PC-9 (cell line): ENCODE measurements around the gene FRMD4B. TPM values are rescaled to one million over a fixed set of nuclear protein-coding genes. Genes with fewer than 3 reads are reported as not detected.

ENCODE experiments used
- BruUV-seq: library from RNA; stranded (reverse); fragments of 400-500 nt; replicated peaks from 2 replicates; lab custom pipeline; 2021; lab: Mats Ljungman, UMichigan
- CTCF ChIA-PET: fragments of 300-600 bp; sonication (Branson Sonifier 250); formaldehyde crosslinking; loops from one replicate; lab custom pipeline; 2022; ENCODE audit warnings: antibody characterized with exemption; lab: Charles Lee
- POLR2A ChIA-PET: fragments of 300-600 bp; sonication (Branson Sonifier 250); formaldehyde crosslinking; loops from one replicate; lab custom pipeline; 2022; ENCODE audit warnings: antibody characterized with exemption; ENCODE audit not compliant: unreplicated experiment; lab: Charles Lee
- DNase-seq, 2 experiments: peaks; one replicate each; pipeline versions ENCODE4 v3.0.0 to v3.0.0-alpha.2; 2015 to 2022; ENCODE audit warnings: mixed read lengths in 1 of 2
- H2AFZ ChIP-seq: fragments of 200-600 bp; sonication (generic); 2 replicates; pipeline ENCODE4 v1.8.1; 2017; ENCODE audit warnings: antibody characterized with exemption
- H3F3A ChIP-seq: fragments of 200-600 bp; sonication (generic); 2 replicates; pipeline ENCODE4 v1.8.1; 2017; ENCODE audit warnings: antibody characterized with exemption, mild to moderate bottlenecking, low read depth; ENCODE audit not compliant: insufficient read depth
- H3K27ac ChIP-seq: fragments of 200-600 bp; sonication (generic); 2 replicates; pipeline ENCODE4 v1.6.1; 2016; ENCODE audit warnings: mixed run types
- H3K27me3 ChIP-seq: fragments of 200-600 bp; sonication (generic); 2 replicates; pipeline ENCODE4 v1.6.1; 2016; ENCODE audit warnings: low read depth, mixed run types; ENCODE audit not compliant: insufficient read depth
- H3K36me3 ChIP-seq: fragments of 200-600 bp; sonication (generic); 2 replicates; pipeline ENCODE4 v1.6.1; 2016; ENCODE audit warnings: low read depth, mixed run types
- H3K4me1 ChIP-seq: fragments of 200-600 bp; sonication (generic); replicated peaks from 2 replicates; pipeline ENCODE4 v1.6.1; 2016; ENCODE audit warnings: mixed run types; ENCODE audit not compliant: insufficient read depth
- H3K4me2 ChIP-seq: fragments of 200-600 bp; sonication (generic); 2 replicates; pipeline ENCODE4 v1.6.1; 2017; ENCODE audit warnings: mixed run types
- H3K4me3 ChIP-seq: fragments of 200-600 bp; sonication (generic); 2 replicates; pipeline ENCODE4 v1.6.1; 2016; ENCODE audit warnings: mixed run types
- H3K79me2 ChIP-seq: fragments of 200-600 bp; sonication (generic); 2 replicates; pipeline ENCODE4 v1.6.1; 2017; ENCODE audit warnings: low read depth, mixed run types
- H3K9me2 ChIP-seq: fragments of 200-600 bp; sonication (generic); 2 replicates; pipeline ENCODE4 v1.8.1; 2017; ENCODE audit warnings: mild to moderate bottlenecking; ENCODE audit not compliant: insufficient read depth
- H3K9me3 ChIP-seq: fragments of 200-600 bp; sonication (generic); 2 replicates; pipeline ENCODE4 v1.8.1; 2016; ENCODE audit warnings: low read depth; ENCODE audit not compliant: insufficient read depth
- H4K20me1 ChIP-seq: fragments of 200-600 bp; sonication (generic); 2 replicates; pipeline ENCODE4 v1.8.1; 2017; ENCODE audit not compliant: insufficient read depth
- CTCF ChIP-seq: fragments of 200-600 bp; sonication (generic); conservative IDR thresholded peaks from 2 replicates; pipeline ENCODE4 v1.6.1; 2017; ENCODE audit warnings: mixed run types, antibody characterized with exemption, mild to moderate bottlenecking, moderate library complexity
- EZH2 ChIP-seq: fragments of 200-600 bp; sonication (generic); IDR thresholded peaks from 2 replicates; pipeline ENCODE4 v1.8.0; 2017; ENCODE audit warnings: antibody characterized with exemption, low read depth
- intact Hi-C: fragments of 100-400 bp; cut with micrococcal nuclease; formaldehyde crosslinking; loops from one replicate; pipeline ENCODE4 v1.10.0; 2022; ENCODE audit not compliant: unreplicated experiment
- total RNA-seq: library from RNA; stranded (reverse); gene quantifications from 2 replicates; pipeline ENCODE4 v1.2.3, GENCODE V29; 2021

Gene FRMD4B
- total RNA-seq, 1 experiment from 2014 or later: 10.2 TPM

GRCh38 chr3:69193749-69194148 lies 192.1 kb downstream of the FRMD4B start:
- H3K27ac ChIP-seq: no peak overlapping the region
- H2AFZ ChIP-seq: no peak overlapping the region
- H3F3A ChIP-seq: no peaks in the 10 kb centered on the region
- peaks cover 9% of the 10 kb centered on the region for H3K79me2 ChIP-seq
- no peak overlapping the region for H3K4me2 ChIP-seq
- no peaks in the 10 kb centered on the region for H3K9me2 ChIP-seq
- H3K4me3 ChIP-seq: no peak overlapping the region
- peaks cover 6% of the 10 kb centered on the region for H3K4me1 ChIP-seq
- no peaks in the 10 kb centered on the region for H3K9me3 ChIP-seq
- no peak for DNase-seq
- TF ChIP-seq EZH2: no peak
- no peak for TF ChIP-seq CTCF
- no peaks in the 10 kb centered on the region for H4K20me1 ChIP-seq
- intact Hi-C loops: no loop called here
- H3K27me3 ChIP-seq: no peaks in the 10 kb centered on the region
- peaks cover 39% of the 10 kb centered on the region for H3K36me3 ChIP-seq
- ChIA-PET CTCF (no interaction called here), POLR2A (no interaction called here)
- no TSS peak for BruUV-seq

GRCh38 chr3:69191516-69191915 lies 194.4 kb downstream of the FRMD4B start:
- intact Hi-C loops: no loop called here
- H4K20me1 ChIP-seq: no peaks in the 10 kb centered on the region
- H3K9me3 ChIP-seq: no peaks in the 10 kb centered on the region
- no peak for DNase-seq
- BruUV-seq: no TSS peak
- TF ChIP-seq EZH2 (no peak), CTCF (no peak)
- no peaks in the 10 kb centered on the region for H3K27me3 ChIP-seq
- POLR2A ChIA-PET: no interaction called here
- H3K4me3 ChIP-seq: no peak overlapping the region
- H3F3A ChIP-seq: no peaks in the 10 kb centered on the region
- no peaks in the 10 kb centered on the region for H3K9me2 ChIP-seq
- no peak overlapping the region for H3K4me2 ChIP-seq
- H3K27ac ChIP-seq: no peak overlapping the region
- peaks cover 39% of the 10 kb centered on the region for H3K36me3 ChIP-seq
- CTCF ChIA-PET: interaction anchor here (0.5 kb wide), 1 partner anchor 19 kb away, joined by 3 read pairs; no protein-coding TSS in a partner anchor
- no peak overlapping the region for H2AFZ ChIP-seq
- no peaks in the 10 kb centered on the region for H3K79me2 ChIP-seq
- H3K4me1 ChIP-seq: no peaks in the 10 kb centered on the region

GRCh38 chr3:69189487-69189886 lies 196.4 kb downstream of the FRMD4B start:
- no peak overlapping the region for H3K27ac ChIP-seq
- BruUV-seq: no TSS peak

More at GRCh38 chr3:69189487-69189886, 196.4 kb downstream of the FRMD4B start:
- Histone ChIP-seq H3K9me3 (no peaks in the 10 kb centered on the region), H3K4me1 (no peaks in the 10 kb centered on the region), H3K79me2 (no peaks in the 10 kb centered on the region), H3F3A (no peaks in the 10 kb centered on the region), H3K4me2 (no peak overlapping the region), H3K4me3 (no peak overlapping the region), H2AFZ (no peak overlapping the region), H3K36me3 (peaks cover 36% of the 10 kb centered on the region), H4K20me1 (no peaks in the 10 kb centered on the region), H3K27me3 (no peaks in the 10 kb centered on the region), H3K9me2 (no peaks in the 10 kb centered on the region)
- DNase-seq: no peak
- TF ChIP-seq CTCF (no peak), EZH2 (no peak)
- ChIA-PET POLR2A (no interaction called here), CTCF (no interaction called here)
- intact Hi-C loops: no loop called here
